Measurements from ENCODE around the gene SLC39A11.
"Not testable (repeated sequence)": the region's sequence is repeated elsewhere in the genome, so short reads cannot be mapped to it uniquely, and the experiment has no call there.

SLC39A11 gene

GRCh38 chr17:72775237-72775636, 317.3 kb downstream of the SLC39A11 start:
- no peak overlapping the region for H3K4me3 ChIP-seq (ENCODE audit: low read depth, low read length)
- no peak for DNase-seq (ENCODE audit: low read depth, low spot score)
- in situ Hi-C loops (cut with HindIII; ENCODE audit: low sequenced_read_pairs) = no loop called here
- TF ChIP-seq, protein P1, sequence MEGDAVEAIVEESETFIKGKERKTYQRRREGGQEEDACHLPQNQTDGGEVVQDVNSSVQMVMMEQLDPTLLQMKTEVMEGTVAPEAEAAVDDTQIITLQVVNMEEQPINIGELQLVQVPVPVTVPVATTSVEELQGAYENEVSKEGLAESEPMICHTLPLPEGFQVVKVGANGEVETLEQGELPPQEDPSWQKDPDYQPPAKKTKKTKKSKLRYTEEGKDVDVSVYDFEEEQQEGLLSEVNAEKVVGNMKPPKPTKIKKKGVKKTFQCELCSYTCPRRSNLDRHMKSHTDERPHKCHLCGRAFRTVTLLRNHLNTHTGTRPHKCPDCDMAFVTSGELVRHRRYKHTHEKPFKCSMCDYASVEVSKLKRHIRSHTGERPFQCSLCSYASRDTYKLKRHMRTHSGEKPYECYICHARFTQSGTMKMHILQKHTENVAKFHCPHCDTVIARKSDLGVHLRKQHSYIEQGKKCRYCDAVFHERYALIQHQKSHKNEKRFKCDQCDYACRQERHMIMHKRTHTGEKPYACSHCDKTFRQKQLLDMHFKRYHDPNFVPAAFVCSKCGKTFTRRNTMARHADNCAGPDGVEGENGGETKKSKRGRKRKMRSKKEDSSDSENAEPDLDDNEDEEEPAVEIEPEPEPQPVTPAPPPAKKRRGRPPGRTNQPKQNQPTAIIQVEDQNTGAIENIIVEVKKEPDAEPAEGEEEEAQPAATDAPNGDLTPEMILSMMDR (IDR thresholded peaks at IDR 0.05; ENCODE audit: low read depth, low read length) = no peak

- no peak overlapping the region for H3K4me3 ChIP-seq (ENCODE audit: low read depth, low read length)
- no peak for DNase-seq (ENCODE audit: low read depth, low spot score)
- TF ChIP-seq, protein P1 (IDR thresholded peaks at IDR 0.05; ENCODE audit: low read depth, low read length) = no peak
- in situ Hi-C loops (cut with HindIII; ENCODE audit: low sequenced_read_pairs) = no loop called here
These were observed 318.3 kb downstream of the SLC39A11 start for GRCh38 chr17:72774236-72774635.

- DNase-seq (ENCODE audit: low read depth, low spot score); H3K4me3 ChIP-seq (ENCODE audit: low read depth, low read length); in situ Hi-C loops (cut with HindIII; ENCODE audit: low sequenced_read_pairs): not testable (repeated sequence)
These were observed 319.3 kb downstream of the SLC39A11 start for GRCh38 chr17:72773225-72773624.

GRCh38 chr17:72772331-72772821, 320.1 kb downstream of the SLC39A11 start:
- no peak for DNase-seq (ENCODE audit: low read depth, low spot score)
- TF ChIP-seq, protein P1 (IDR thresholded peaks at IDR 0.05; ENCODE audit: low read depth, low read length) = no peak
- in situ Hi-C loops (cut with HindIII; ENCODE audit: low sequenced_read_pairs) = no loop called here
- no peak overlapping the region for H3K4me3 ChIP-seq (ENCODE audit: low read depth, low read length)

DNA sequence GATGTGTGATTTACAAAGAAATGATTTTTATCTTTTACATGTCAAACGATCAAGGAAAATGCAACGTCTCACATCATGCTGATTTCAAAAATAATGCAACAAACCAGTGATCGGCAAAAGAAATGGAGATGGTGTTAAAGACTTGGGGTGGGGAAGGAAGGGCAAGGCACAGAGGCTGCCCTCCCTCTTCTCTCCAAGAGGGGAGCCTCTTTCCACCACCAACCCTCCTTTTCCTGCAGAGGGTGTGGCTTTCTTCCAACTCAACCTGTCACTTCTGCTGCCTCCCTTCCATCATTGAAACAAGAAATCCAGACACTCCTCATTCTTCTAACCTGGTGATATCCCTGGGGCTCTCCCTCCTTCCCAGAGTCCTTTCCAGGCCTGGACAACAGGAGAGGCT, 320.8 kb downstream of the SLC39A11 start:
- no peak overlapping the region for H3K4me3 ChIP-seq (ENCODE audit: low read depth, low read length)
- no peak for DNase-seq (ENCODE audit: low read depth, low spot score)
- in situ Hi-C loops (cut with HindIII; ENCODE audit: low sequenced_read_pairs) = no loop called here
- TF ChIP-seq, protein P1 (IDR thresholded peaks at IDR 0.05; ENCODE audit: low read depth, low read length) = no peak

- in situ Hi-C loops (cut with HindIII; ENCODE audit: low sequenced_read_pairs) = no loop called here
- TF ChIP-seq, protein P1 (IDR thresholded peaks at IDR 0.05; ENCODE audit: low read depth, low read length) = no peak
- no peak overlapping the region for H3K4me3 ChIP-seq (ENCODE audit: low read depth, low read length)
- no peak for DNase-seq (ENCODE audit: low read depth, low spot score)
These were observed 325.6 kb downstream of the SLC39A11 start for GRCh38 chr17:72766761-72767356.

- TF ChIP-seq, protein P1 (IDR thresholded peaks at IDR 0.05; ENCODE audit: low read depth, low read length) = no peak
- peak; percentile 5 for DNase-seq (ENCODE audit: low read depth, low spot score)
- no peak overlapping the region for H3K4me3 ChIP-seq (ENCODE audit: low read depth, low read length)
- in situ Hi-C loops (cut with HindIII; ENCODE audit: low sequenced_read_pairs) = no loop called here
These were observed 326.9 kb downstream of the SLC39A11 start for GRCh38 chr17:72765368-72766153.

Data from astrocyte of the spinal cord (primary cell).